ENCODE data around the gene ZNF334. TPM values are rescaled to one million over a fixed set of nuclear protein-coding genes. Genes with fewer than 3 reads are reported as not detected.

The ZNF334 gene
- total RNA-seq, 1 experiment from 2014 or later = 3.8 TPM

GRCh38 chr20:46557231-46557956 is 44.0 kb upstream of the ZNF334 start:
- Histone ChIP-seq H3K9me3 (ENCODE audit: insufficient read depth, low read depth) (no peaks in the 10 kb centered on the region), H3F3A (ENCODE audit: insufficient read depth, low read depth) (no peaks in the 10 kb centered on the region), H3K9me2 (ENCODE audit: insufficient read depth) (no peaks in the 10 kb centered on the region), H3K4me2 (no peak overlapping the region), H3K27me3 (ENCODE audit: insufficient read depth, low read depth) (no peaks in the 10 kb centered on the region), H3K4me1 (replicated peaks; ENCODE audit: insufficient read depth) (no peaks in the 10 kb centered on the region), H4K20me1 (ENCODE audit: insufficient read depth) (no peaks in the 10 kb centered on the region), H3K36me3 (ENCODE audit: low read depth) (no peaks in the 10 kb centered on the region), H3K79me2 (ENCODE audit: low read depth) (no peaks in the 10 kb centered on the region), H2AFZ (no peak overlapping the region), H3K27ac (no peak overlapping the region), H3K4me3 (no peak overlapping the region)
- BruUV-seq (replicated peaks) = no TSS peak
- TF ChIP-seq EZH2 (IDR thresholded peaks at IDR 0.05; ENCODE audit: low read depth) = no peak
- TF ChIP-seq CTCF (conservative IDR thresholded peaks at IDR 0.05) = no peak
- CTCF ChIA-PET = no interaction called here
- POLR2A ChIA-PET (ENCODE audit: unreplicated experiment) = no interaction called here
- DNase-seq = no peak
- intact Hi-C loops (cut with micrococcal nuclease; ENCODE audit: unreplicated experiment) = no loop called here

- Histone ChIP-seq H3K4me1 (replicated peaks; ENCODE audit: insufficient read depth) (no peaks in the 10 kb centered on the region), H3K36me3 (ENCODE audit: low read depth) (no peaks in the 10 kb centered on the region), H3K4me2 (no peak overlapping the region), H3K4me3 (no peak overlapping the region), H3F3A (ENCODE audit: insufficient read depth, low read depth) (no peaks in the 10 kb centered on the region), H3K9me2 (ENCODE audit: insufficient read depth) (no peaks in the 10 kb centered on the region), H3K27ac (no peak overlapping the region), H3K79me2 (ENCODE audit: low read depth) (no peaks in the 10 kb centered on the region), H4K20me1 (ENCODE audit: insufficient read depth) (no peaks in the 10 kb centered on the region), H3K9me3 (ENCODE audit: insufficient read depth, low read depth) (no peaks in the 10 kb centered on the region), H2AFZ (no peak overlapping the region), H3K27me3 (ENCODE audit: insufficient read depth, low read depth) (peaks cover under 1% of the 10 kb centered on the region; the same call in 1 of the 2 replicates)
- no TSS peak for BruUV-seq (replicated peaks)
- CTCF ChIA-PET = no interaction called here
- DNase-seq = no peak
- intact Hi-C loops (cut with micrococcal nuclease; ENCODE audit: unreplicated experiment) = no loop called here
- no peak for TF ChIP-seq CTCF (conservative IDR thresholded peaks at IDR 0.05)
- no peak for TF ChIP-seq EZH2 (IDR thresholded peaks at IDR 0.05; ENCODE audit: low read depth)
- POLR2A ChIA-PET (ENCODE audit: unreplicated experiment) = no interaction called here
These were observed 42.1 kb upstream of the ZNF334 start for GRCh38 chr20:46555370-46555956.

GRCh38 chr20:46554828-46555227 is 41.5 kb upstream of the ZNF334 start:
- Histone ChIP-seq H3K9me3 (ENCODE audit: insufficient read depth, low read depth) (no peaks in the 10 kb centered on the region), H3K27me3 (ENCODE audit: insufficient read depth, low read depth) (peaks cover 7% of the 10 kb centered on the region; the same call in 1 of the 2 replicates), H3K36me3 (ENCODE audit: low read depth) (no peaks in the 10 kb centered on the region), H3K27ac (no peak overlapping the region), H3F3A (ENCODE audit: insufficient read depth, low read depth) (no peaks in the 10 kb centered on the region), H3K4me2 (no peak overlapping the region), H3K79me2 (ENCODE audit: low read depth) (no peaks in the 10 kb centered on the region), H3K4me3 (no peak overlapping the region), H3K4me1 (replicated peaks; ENCODE audit: insufficient read depth) (no peaks in the 10 kb centered on the region), H2AFZ (no peak overlapping the region), H3K9me2 (ENCODE audit: insufficient read depth) (no peaks in the 10 kb centered on the region), H4K20me1 (ENCODE audit: insufficient read depth) (no peaks in the 10 kb centered on the region)
- CTCF ChIA-PET = no interaction called here
- BruUV-seq (replicated peaks) = no TSS peak
- DNase-seq = peak in 1 of 2 experiments; percentile 20
- TF ChIP-seq EZH2 (IDR thresholded peaks at IDR 0.05; ENCODE audit: low read depth) (no peak), CTCF (conservative IDR thresholded peaks at IDR 0.05) (no peak)
- POLR2A ChIA-PET (ENCODE audit: unreplicated experiment) = no interaction called here
- intact Hi-C loops (cut with micrococcal nuclease; ENCODE audit: unreplicated experiment) = no loop called here

Data from PC-9 (cell line).